Sigmoid colon (tissue), 4 donors: ENCODE measurements around the gene EXOSC10.

ENCODE experiments used
- EP300 ChIP-seq, 4 donors: sonication (generic); formaldehyde crosslinking; IDR thresholded peaks; one replicate each; pipeline ENCODE4 v1.6.1; 2017; ENCODE audit warnings: antibody characterized with exemption in 4 of 4
- POLR2A ChIP-seq, 2 donors: fragments of 450-650 bp; IDR thresholded peaks; one replicate each; pipeline ENCODE4 v1.6.1; 2016; ENCODE audit warnings: antibody characterized with exemption in 2 of 2, mild to moderate bottlenecking in 2 of 2, moderate library complexity in 2 of 2

DNA sequence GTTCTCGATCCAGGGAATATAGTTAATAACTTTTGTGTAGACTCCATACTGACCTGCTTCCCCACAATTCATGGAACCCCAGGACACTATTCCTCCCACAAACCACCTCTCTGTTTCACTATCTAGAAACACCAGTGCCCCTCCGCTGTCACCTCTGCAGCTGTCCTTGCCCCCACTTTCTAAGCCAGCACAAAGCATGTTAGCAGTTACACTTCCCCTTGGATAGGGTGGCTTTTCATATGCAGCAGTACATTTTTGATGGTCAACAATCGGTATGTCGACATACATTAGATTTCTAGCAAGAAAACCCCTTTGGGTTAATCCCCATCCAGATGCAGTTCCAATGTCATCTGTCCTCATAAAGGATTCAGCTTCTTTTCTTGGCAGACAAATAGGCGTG lies 72.8 kb downstream of the EXOSC10 start:
- TF ChIP-seq EP300 (IDR thresholded peaks at IDR 0.05), result no peak
- TF ChIP-seq POLR2A (IDR thresholded peaks at IDR 0.05), result no peak
